ENCODE data around the gene PRIM2. TPM values are rescaled to one million over a fixed set of nuclear protein-coding genes. Genes with fewer than 3 reads are reported as not detected.
"Not testable (repeated sequence)": the region's sequence is repeated elsewhere in the genome, so short reads cannot be mapped to it uniquely, and the experiment has no call there.

PRIM2 gene
- total and polyA plus RNA-seq, 2 experiments from 2014 or later = 27.9 to 61.3 TPM

- H3K4me2 ChIP-seq (ENCODE audit: unreplicated experiment); H2AFZ ChIP-seq; DNase-seq; H3K36me3 ChIP-seq (ENCODE audit: low read depth); H3K9me2 ChIP-seq (ENCODE audit: insufficient read depth); H4K20me1 ChIP-seq (ENCODE audit: insufficient read depth); H3K9me3 ChIP-seq (ENCODE audit: low read depth); H3K27me3 ChIP-seq (replicated peaks; ENCODE audit: insufficient read depth); H3K4me3 ChIP-seq; in situ Hi-C loops (cut with MboI); H3K4me1 ChIP-seq (ENCODE audit: insufficient read depth); H3F3A ChIP-seq (ENCODE audit: insufficient read depth); H3K9ac ChIP-seq; H3K27ac ChIP-seq: not testable (repeated sequence)
- H3K79me2 ChIP-seq (ENCODE audit: insufficient read depth) = peaks cover 73% of the 10 kb centered on the region
- WGBS, 2 experiments (ENCODE audit: low coverage in 1 of 2, low lambda C conversion rate in 2 of 2, missing lambda C conversion rate in 2 of 2) = 82 to 86% methylated on average over 2 of the region's 2 CpGs
Observed at GRCh38 chr6:57390818-57391217, 73.4 kb downstream of the PRIM2 start.

- H4K20me1 ChIP-seq (ENCODE audit: insufficient read depth); H3K9ac ChIP-seq; H3K4me3 ChIP-seq; H3K9me2 ChIP-seq (ENCODE audit: insufficient read depth); H3K27me3 ChIP-seq (replicated peaks; ENCODE audit: insufficient read depth); H3K36me3 ChIP-seq (ENCODE audit: low read depth); H3K4me2 ChIP-seq (ENCODE audit: unreplicated experiment); in situ Hi-C loops (cut with MboI); H3K4me1 ChIP-seq (ENCODE audit: insufficient read depth); H3K27ac ChIP-seq; H3K9me3 ChIP-seq (ENCODE audit: low read depth); DNase-seq; H2AFZ ChIP-seq; H3F3A ChIP-seq (ENCODE audit: insufficient read depth): not testable (repeated sequence)
- H3K79me2 ChIP-seq (ENCODE audit: insufficient read depth) = peaks cover 78% of the 10 kb centered on the region
- WGBS, 2 experiments (ENCODE audit: low coverage in 1 of 2, low lambda C conversion rate in 2 of 2, missing lambda C conversion rate in 2 of 2) = 94 to 100% methylated on average over 3 of the region's 3 CpGs
Observed at GRCh38 chr6:57392047-57392446, 74.6 kb downstream of the PRIM2 start.

GRCh38 chr6:57419341-57419740 is 101.9 kb downstream of the PRIM2 start:
- H3K4me2 ChIP-seq (ENCODE audit: unreplicated experiment); H3K27ac ChIP-seq; H3K9me3 ChIP-seq (ENCODE audit: low read depth); H3K4me3 ChIP-seq; in situ Hi-C loops (cut with MboI); H4K20me1 ChIP-seq (ENCODE audit: insufficient read depth); H3K9ac ChIP-seq; H2AFZ ChIP-seq; H3K27me3 ChIP-seq (replicated peaks; ENCODE audit: insufficient read depth); H3K9me2 ChIP-seq (ENCODE audit: insufficient read depth); H3K36me3 ChIP-seq (ENCODE audit: low read depth); H3F3A ChIP-seq (ENCODE audit: insufficient read depth): not testable (repeated sequence)
- Histone ChIP-seq H3K4me1 (ENCODE audit: insufficient read depth) (peaks cover 19% of the 10 kb centered on the region), H3K79me2 (ENCODE audit: insufficient read depth) (peaks cover 65% of the 10 kb centered on the region)
- DNase-seq = peak; percentile 17

GRCh38 chr6:57421503-57421902 is 104.1 kb downstream of the PRIM2 start:
- Histone ChIP-seq H3K27me3 (replicated peaks; ENCODE audit: insufficient read depth) (no peaks in the 10 kb centered on the region), H3K9ac (no peak overlapping the region), H3K4me1 (ENCODE audit: insufficient read depth) (peaks cover 29% of the 10 kb centered on the region), H3K4me3 (no peak overlapping the region), H3K4me2 (ENCODE audit: unreplicated experiment) (peak overlapping the region; percentile 5), H3K9me3 (ENCODE audit: low read depth) (no peaks in the 10 kb centered on the region), H3K27ac (no peak overlapping the region), H3K36me3 (ENCODE audit: low read depth) (no peaks in the 10 kb centered on the region), H3K9me2 (ENCODE audit: insufficient read depth) (no peaks in the 10 kb centered on the region), H3K79me2 (ENCODE audit: insufficient read depth) (peaks cover 79% of the 10 kb centered on the region), H3F3A (ENCODE audit: insufficient read depth) (0 out of 2 replicates have a peak, but pooled peaks cover 5% of the 10 kb centered on the region), H2AFZ (peak overlapping the region; percentile 43; the same call in 1 of the 2 replicates), H4K20me1 (ENCODE audit: insufficient read depth) (no peaks in the 10 kb centered on the region)
- in situ Hi-C loops (cut with MboI) = no loop called here
- DNase-seq = no peak
- no peak for TF ChIP-seq EZH2 (IDR thresholded peaks at IDR 0.05; ENCODE audit: insufficient read depth, poor library complexity, severe bottlenecking)
- no peak for TF ChIP-seq EZH2phosphoT487 (IDR thresholded peaks at IDR 0.05; ENCODE audit: insufficient read depth, low read depth)

- 99% methylated on average over 5 of the region's 5 CpGs for WGBS, 2 experiments (ENCODE audit: low coverage in 1 of 2, low lambda C conversion rate in 2 of 2, missing lambda C conversion rate in 2 of 2)
- Histone ChIP-seq H3F3A (ENCODE audit: insufficient read depth) (0 out of 2 replicates have a peak, but pooled peaks cover 5% of the 10 kb centered on the region), H3K9me3 (ENCODE audit: low read depth) (no peaks in the 10 kb centered on the region), H3K79me2 (ENCODE audit: insufficient read depth) (peaks cover 90% of the 10 kb centered on the region), H4K20me1 (ENCODE audit: insufficient read depth) (no peaks in the 10 kb centered on the region), H3K4me1 (ENCODE audit: insufficient read depth) (peaks cover 29% of the 10 kb centered on the region), H3K27me3 (replicated peaks; ENCODE audit: insufficient read depth) (no peaks in the 10 kb centered on the region), H3K4me2 (ENCODE audit: unreplicated experiment) (no peak overlapping the region), H3K36me3 (ENCODE audit: low read depth) (no peaks in the 10 kb centered on the region), H3K27ac (no peak overlapping the region), H3K9ac (no peak overlapping the region), H3K9me2 (ENCODE audit: insufficient read depth) (no peaks in the 10 kb centered on the region), H2AFZ (no peak overlapping the region), H3K4me3 (no peak overlapping the region)
- DNase-seq = no peak
- TF ChIP-seq EZH2phosphoT487 (IDR thresholded peaks at IDR 0.05; ENCODE audit: insufficient read depth, low read depth) (no peak), EZH2 (IDR thresholded peaks at IDR 0.05; ENCODE audit: insufficient read depth, poor library complexity, severe bottlenecking) (no peak)
- in situ Hi-C loops (cut with MboI) = no loop called here
Observed at GRCh38 chr6:57423468-57423867, 106.0 kb downstream of the PRIM2 start.

GRCh38 chr6:57431742-57432141 is 114.3 kb downstream of the PRIM2 start:
- Histone ChIP-seq H3K4me2 (ENCODE audit: unreplicated experiment) (peak overlapping the region; percentile 66), H3K4me1 (ENCODE audit: insufficient read depth) (peaks cover 43% of the 10 kb centered on the region), H3K27ac (peak overlapping the region; percentile 57), H3F3A (ENCODE audit: insufficient read depth) (peaks cover 38% of the 10 kb centered on the region), H3K79me2 (ENCODE audit: insufficient read depth) (peaks cover 59% of the 10 kb centered on the region)
- H4K20me1 ChIP-seq (ENCODE audit: insufficient read depth); H3K27me3 ChIP-seq (replicated peaks; ENCODE audit: insufficient read depth); H3K9me3 ChIP-seq (ENCODE audit: low read depth); in situ Hi-C loops (cut with MboI); H3K36me3 ChIP-seq (ENCODE audit: low read depth); H2AFZ ChIP-seq; H3K4me3 ChIP-seq; DNase-seq; H3K9me2 ChIP-seq (ENCODE audit: insufficient read depth); H3K9ac ChIP-seq: not testable (repeated sequence)

All from GM23248 (cell line).